GM12891 (cell line): ENCODE results near the gene PLA2G1B.

Source experiments
- POLR2A ChIP-seq: IDR thresholded peaks from 2 replicates; pipeline ENCODE4 v1.6.1; 2011; ENCODE audit warnings: low read depth, low read length, control low read depth
- POLR2AphosphoS5 ChIP-seq: IDR thresholded peaks from 2 replicates; pipeline ENCODE4 v1.6.1; 2011; ENCODE audit warnings: low read depth, low read length, control low read depth
- POU2F2 ChIP-seq: IDR thresholded peaks from 2 replicates; pipeline ENCODE4 v1.6.1; 2011; ENCODE audit warnings: low read depth, mild to moderate bottlenecking, control low read depth, low read length, moderate library complexity
- SPI1 ChIP-seq: IDR thresholded peaks from 2 replicates; pipeline ENCODE4 v1.6.1; 2011; ENCODE audit warnings: low read depth, low read length, control low read depth
- TAF1 ChIP-seq: IDR thresholded peaks from 2 replicates; pipeline ENCODE4 v1.6.1; 2011; ENCODE audit warnings: low read depth, low read length, control low read depth

- no peak for TF ChIP-seq TAF1
- no peak for TF ChIP-seq POLR2A
- TF ChIP-seq POLR2AphosphoS5, result no peak
- no peak for TF ChIP-seq SPI1
- no peak for TF ChIP-seq POU2F2
Measured at GRCh38 chr12:120343692-120344091, 16.1 kb upstream of the PLA2G1B start.
